WTC11 (cell line): ENCODE data around the gene OR2V1.

Source experiments
- CREM ChIP-seq: sonication (generic); formaldehyde crosslinking; IDR thresholded peaks from 2 replicates; pipeline ENCODE4 v1.8.1; 2022; ENCODE audit warnings: mild to moderate bottlenecking, missing genetic modification reagents, moderate library complexity
- FOXP1 ChIP-seq: sonication (generic); formaldehyde crosslinking; IDR thresholded peaks from 2 replicates; pipeline ENCODE4 v1.8.0; 2022; ENCODE audit warnings: missing genetic modification reagents, mild to moderate bottlenecking, moderate library complexity, borderline replicate concordance
- MAX ChIP-seq: sonication (generic); formaldehyde crosslinking; IDR thresholded peaks from 2 replicates; pipeline ENCODE4 v1.8.0; 2022; ENCODE audit warnings: mild to moderate bottlenecking, missing genetic modification reagents
- PRDM15 ChIP-seq: sonication (generic); formaldehyde crosslinking; IDR thresholded peaks from 2 replicates; pipeline ENCODE4 v1.8.0; 2022; ENCODE audit warnings: missing genetic modification reagents

GRCh38 chr5:181084621-181085195 is 46.3 kb downstream of the OR2V1 start:
- no peak for TF ChIP-seq FOXP1
- TF ChIP-seq PRDM15 (CRISPR knock-in tag), result no peak
- TF ChIP-seq CREM (CRISPR knock-in tag), result no peak
- TF ChIP-seq MAX (CRISPR knock-in tag), result no peak
